ENCODE measurements around the gene DUSP6.

The DUSP6 gene

GRCh38 chr12:89328151-89329030, 23.9 kb downstream of the DUSP6 start:
- no peak overlapping the region for H3K4me3 ChIP-seq (ENCODE audit: low read length)
- TF ChIP-seq CTCF (conservative IDR thresholded peaks at IDR 0.05; ENCODE audit: low read length), result no peak
- DNase-seq (ENCODE audit: low read depth), result no peak

- DNase-seq (ENCODE audit: low read depth), result no peak
- no peak for TF ChIP-seq CTCF (conservative IDR thresholded peaks at IDR 0.05; ENCODE audit: low read length)
- H3K4me3 ChIP-seq (ENCODE audit: low read length), result no peak overlapping the region
These were observed 24.7 kb downstream of the DUSP6 start for GRCh38 chr12:89327486-89328094.

- no peak for DNase-seq (ENCODE audit: low read depth)
- H3K4me3 ChIP-seq (ENCODE audit: low read length), result no peak overlapping the region
- no peak for TF ChIP-seq CTCF (conservative IDR thresholded peaks at IDR 0.05; ENCODE audit: low read length)
These were observed 25.9 kb downstream of the DUSP6 start for GRCh38 chr12:89326239-89327040.

- H3K4me3 ChIP-seq (ENCODE audit: low read length), result no peak overlapping the region
- TF ChIP-seq CTCF (conservative IDR thresholded peaks at IDR 0.05; ENCODE audit: low read length), result no peak
- no peak for DNase-seq (ENCODE audit: low read depth)
These were observed 26.8 kb downstream of the DUSP6 start for GRCh38 chr12:89325495-89325894.

- TF ChIP-seq CTCF (conservative IDR thresholded peaks at IDR 0.05; ENCODE audit: low read length), result no peak
- H3K4me3 ChIP-seq (ENCODE audit: low read length), result no peak overlapping the region
- DNase-seq (ENCODE audit: low read depth), result no peak
These were observed 27.9 kb downstream of the DUSP6 start for GRCh38 chr12:89324437-89324836.

- DNase-seq (ENCODE audit: low read depth), result no peak
- no peak overlapping the region for H3K4me3 ChIP-seq (ENCODE audit: low read length)
- no peak for TF ChIP-seq CTCF (conservative IDR thresholded peaks at IDR 0.05; ENCODE audit: low read length)
These were observed 28.6 kb downstream of the DUSP6 start for GRCh38 chr12:89323568-89324218.

Measured in AG10803 (cell line).